Measurements from ENCODE around the gene C4BPB. TPM values are rescaled to one million over a fixed set of nuclear protein-coding genes. Genes with fewer than 3 reads are reported as not detected.
A peak's percentile ranks its signal among the peaks of the same experiment; 100 is the strongest.

The C4BPB gene
- total RNA-seq, 2 experiments from 2014 or later = 0.81 to 1.1 TPM

- peaks cover 17% of the 10 kb centered on the region for H3K36me3 Mint-ChIP-seq (ENCODE audit: low read depth)
Observed at GRCh38 chr1:207051191-207051943, 37.3 kb upstream of the C4BPB start, which contains the start of gene YOD1. Gene YOD1 (minus strand): TSS chr1:207051208. CDS start chr1:207051030, 178 bp downstream.

GRCh38 chr1:207052911-207053769 is 35.5 kb upstream of the C4BPB start, which contains the start of gene PFKFB2:
Gene PFKFB2 (plus strand): TSS chr1:207053275. CDS start chr1:207054718, 1,443 bp downstream.
- H3K4me1 Mint-ChIP-seq (ENCODE audit: low read depth) = peaks cover 36% of the 10 kb centered on the region

More at GRCh38 chr1:207051191-207051943, 37.3 kb upstream of the C4BPB start, which contains the start of gene YOD1:
- Mint-ChIP-seq H3K9me3 (no peaks in the 10 kb centered on the region), H3K4me1 (ENCODE audit: low read depth) (peaks cover 53% of the 10 kb centered on the region), H3K27ac (peak within 1 kb of the TSS; percentile 93), H3K4me3 (peak within 1 kb of the TSS; percentile 97), H3K27me3 (ENCODE audit: low read depth) (no peaks in the 10 kb centered on the region)
- intact Hi-C loops (cut with micrococcal nuclease) = loop anchor here (1.0 to 5.0 kb wide), 6 partner anchors 128 to 811 kb away; partner anchors contain the start of gene CD46
- CTCF ChIA-PET = interaction anchor here (1.8 kb wide), 1 partner anchor 43 kb away, joined by 3 read pairs; no protein-coding TSS in a partner anchor
- DNase-seq = peak; percentile 17

GRCh38 chr1:207054491-207054890 is 34.2 kb upstream of the C4BPB start:
- intact Hi-C loops (cut with micrococcal nuclease) = loop anchor here (5.0 kb wide), 4 partner anchors 283 to 808 kb away; no protein-coding TSS in a partner anchor
- Mint-ChIP-seq H3K36me3 (ENCODE audit: low read depth) (peaks cover 2% of the 10 kb centered on the region), H3K4me1 (ENCODE audit: low read depth) (peaks cover 28% of the 10 kb centered on the region), H3K9me3 (no peaks in the 10 kb centered on the region), H3K4me3 (no peak overlapping the region), H3K27me3 (ENCODE audit: low read depth) (no peaks in the 10 kb centered on the region), H3K27ac (no peak overlapping the region)
- DNase-seq = no peak
- CTCF ChIA-PET = no interaction called here

More at GRCh38 chr1:207052911-207053769, 35.5 kb upstream of the C4BPB start, which contains the start of gene PFKFB2:
- Mint-ChIP-seq H3K9me3 (no peaks in the 10 kb centered on the region), H3K27ac (peak within 1 kb of the TSS; percentile 68), H3K4me3 (peak within 1 kb of the TSS; percentile 97), H3K27me3 (ENCODE audit: low read depth) (no peaks in the 10 kb centered on the region), H3K36me3 (ENCODE audit: low read depth) (peaks cover 6% of the 10 kb centered on the region)
- intact Hi-C loops (cut with micrococcal nuclease) = loop anchor here (5.0 kb wide), 4 partner anchors 284 to 809 kb away; no protein-coding TSS in a partner anchor
- CTCF ChIA-PET = interaction anchor here (0.7 to 1.7 kb wide), 9 partner anchors 17 to 508 kb away, joined by 3 to 6 read pairs (median 3); partner anchors contain the start of gene IL20
- peak; percentile 97 for DNase-seq

- Mint-ChIP-seq H3K36me3 (ENCODE audit: low read depth) (no peaks in the 10 kb centered on the region), H3K27me3 (ENCODE audit: low read depth) (no peaks in the 10 kb centered on the region), H3K4me1 (ENCODE audit: low read depth) (peaks cover 25% of the 10 kb centered on the region), H3K27ac (no peak overlapping the region), H3K4me3 (no peak overlapping the region), H3K9me3 (no peaks in the 10 kb centered on the region)
- intact Hi-C loops (cut with micrococcal nuclease) = no loop called here
- DNase-seq = no peak
- CTCF ChIA-PET = interaction anchor here (0.6 to 1.0 kb wide), 2 partner anchors 15 to 265 kb away, joined by 3 read pairs; no protein-coding TSS in a partner anchor
Observed at GRCh38 chr1:207055386-207056001, 33.2 kb upstream of the C4BPB start.

GRCh38 chr1:207056673-207057072 is 32.0 kb upstream of the C4BPB start:
- CTCF ChIA-PET = interaction anchor here (1.0 kb wide), 1 partner anchor 14 kb away, joined by 3 read pairs; no protein-coding TSS in a partner anchor
- H3K27me3 Mint-ChIP-seq (ENCODE audit: low read depth) = no peaks in the 10 kb centered on the region
- intact Hi-C loops (cut with micrococcal nuclease) = no loop called here
- H3K4me1 Mint-ChIP-seq (ENCODE audit: low read depth) = peaks cover 17% of the 10 kb centered on the region
- DNase-seq = no peak
- H3K4me3 Mint-ChIP-seq = no peak overlapping the region
- no peaks in the 10 kb centered on the region for H3K9me3 Mint-ChIP-seq
- H3K27ac Mint-ChIP-seq = no peak overlapping the region
- no peaks in the 10 kb centered on the region for H3K36me3 Mint-ChIP-seq (ENCODE audit: low read depth)

GRCh38 chr1:207058252-207058651 is 30.4 kb upstream of the C4BPB start:
- CTCF ChIA-PET = interaction anchor here (1.4 kb wide), 1 partner anchor 442 kb away, joined by 5 read pairs; no protein-coding TSS in a partner anchor

GRCh38 chr1:207058878-207059867 is 29.5 kb upstream of the C4BPB start:
- Mint-ChIP-seq H3K36me3 (ENCODE audit: low read depth) (no peaks in the 10 kb centered on the region), H3K4me1 (ENCODE audit: low read depth) (no peaks in the 10 kb centered on the region), H3K27ac (no peak overlapping the region), H3K27me3 (ENCODE audit: low read depth) (no peaks in the 10 kb centered on the region), H3K4me3 (no peak overlapping the region), H3K9me3 (no peaks in the 10 kb centered on the region)
- no peak for DNase-seq
- intact Hi-C loops (cut with micrococcal nuclease) = no loop called here
- CTCF ChIA-PET = interaction anchor here (0.6 to 1.4 kb wide), 3 partner anchors 9 to 139 kb away, joined by 3 to 4 read pairs (median 4); no protein-coding TSS in a partner anchor

More at GRCh38 chr1:207058252-207058651, 30.4 kb upstream of the C4BPB start:
- DNase-seq = no peak
- intact Hi-C loops (cut with micrococcal nuclease) = no loop called here
- Mint-ChIP-seq H3K9me3 (no peaks in the 10 kb centered on the region), H3K4me1 (ENCODE audit: low read depth) (peaks cover 3% of the 10 kb centered on the region), H3K4me3 (no peak overlapping the region), H3K27ac (no peak overlapping the region), H3K27me3 (ENCODE audit: low read depth) (no peaks in the 10 kb centered on the region), H3K36me3 (ENCODE audit: low read depth) (no peaks in the 10 kb centered on the region)

GRCh38 chr1:207059881-207060280 is 28.8 kb upstream of the C4BPB start:
- H3K36me3 Mint-ChIP-seq (ENCODE audit: low read depth) = no peaks in the 10 kb centered on the region
- CTCF ChIA-PET = interaction anchor here (0.5 to 1.4 kb wide), 6 partner anchors 8 to 140 kb away, joined by 3 to 6 read pairs (median 4); no protein-coding TSS in a partner anchor
- no peak overlapping the region for H3K27ac Mint-ChIP-seq

GRCh38 chr1:207060596-207060995 is 28.1 kb upstream of the C4BPB start:
- Mint-ChIP-seq H3K4me3 (no peak overlapping the region), H3K27ac (no peak overlapping the region), H3K36me3 (ENCODE audit: low read depth) (no peaks in the 10 kb centered on the region), H3K4me1 (ENCODE audit: low read depth) (no peaks in the 10 kb centered on the region), H3K9me3 (no peaks in the 10 kb centered on the region), H3K27me3 (ENCODE audit: low read depth) (no peaks in the 10 kb centered on the region)
- intact Hi-C loops (cut with micrococcal nuclease) = no loop called here
- no peak for DNase-seq
- CTCF ChIA-PET = interaction anchor here (0.6 to 1.4 kb wide), 6 partner anchors 11 to 441 kb away, joined by 3 to 12 read pairs (median 4); no protein-coding TSS in a partner anchor

More at GRCh38 chr1:207059881-207060280, 28.8 kb upstream of the C4BPB start:
- no peak for DNase-seq
- intact Hi-C loops (cut with micrococcal nuclease) = no loop called here
- Mint-ChIP-seq H3K27me3 (ENCODE audit: low read depth) (no peaks in the 10 kb centered on the region), H3K9me3 (no peaks in the 10 kb centered on the region), H3K4me1 (ENCODE audit: low read depth) (no peaks in the 10 kb centered on the region), H3K4me3 (no peak overlapping the region)

- Mint-ChIP-seq H3K27ac (no peak overlapping the region), H3K9me3 (no peaks in the 10 kb centered on the region), H3K4me3 (no peak overlapping the region), H3K4me1 (ENCODE audit: low read depth) (no peaks in the 10 kb centered on the region), H3K27me3 (ENCODE audit: low read depth) (no peaks in the 10 kb centered on the region), H3K36me3 (ENCODE audit: low read depth) (no peaks in the 10 kb centered on the region)
- no peak for DNase-seq
- CTCF ChIA-PET = interaction anchor here (1.0 kb wide), 1 partner anchor 12 kb away, joined by 3 read pairs; no protein-coding TSS in a partner anchor
- intact Hi-C loops (cut with micrococcal nuclease) = no loop called here
Observed at GRCh38 chr1:207062058-207062457, 26.6 kb upstream of the C4BPB start.

Data from activated naive CD4-positive, alpha-beta T cell treated with anti-CD3 and anti-CD28 coated beads for 36 hours (primary cell).